B cell (primary cell): ENCODE measurements around the gene MGME1. TPM values are rescaled to one million over a fixed set of nuclear protein-coding genes. Genes with fewer than 3 reads are reported as not detected.

Experiments used
- ATAC-seq: fragments of 200-7000 bp; cut with Tn5 transposase; one replicate; pipeline ENCODE4 v1.10.0; 2021; ENCODE audit warnings: low read depth, mild to moderate bottlenecking, moderate number of reproducible peaks, moderate library complexity
- CTCF ChIA-PET: fragments of 350-600 bp; sonication (Branson Sonifier 250); formaldehyde crosslinking; loops from one replicate; lab custom pipeline; 2021; ENCODE audit warnings: antibody characterized with exemption, inconsistent platforms; lab: Charles Lee
- POLR2A ChIA-PET: fragments of 350-600 bp; sonication (Branson Sonifier 250); formaldehyde crosslinking; loops from one replicate; lab custom pipeline; 2021; ENCODE audit warnings: antibody characterized with exemption; lab: Charles Lee
- DNase-seq: peaks from one replicate; pipeline ENCODE4 v3.0.0; 2013
- H2AFZ ChIP-seq: 2 replicates; pipeline ENCODE4 v1.6.1; 2012; ENCODE audit warnings: mild to moderate bottlenecking, low read depth, low read length; ENCODE audit not compliant: insufficient read depth, poor library complexity, severe bottlenecking
- H3K27ac ChIP-seq, 2 donors: 1 replicate in 1 of 2; 2 replicates in 1 of 2; pipeline ENCODE4 v1.5.1; 2012 to 2013; ENCODE audit warnings: low read length in 2 of 2, mild to moderate bottlenecking in 2 of 2, moderate library complexity in 1 of 2
- H3K27me3 ChIP-seq, 4 experiments: fragments of 200-600 bp in 1 of 4; sonication (generic) in 1 of 4; replicated peaks in 1 of 4; 1 replicate in 2 of 4; 2 replicates in 2 of 4; pipeline versions ENCODE4 v1.6.1 to v1.7.0; 2013 to 2016; ENCODE audit warnings: low read length in 3 of 4, mild to moderate bottlenecking in 2 of 4, mixed read lengths in 1 of 4, moderate library complexity in 1 of 4; ENCODE audit not compliant: insufficient read depth in 4 of 4, control insufficient read depth in 3 of 4; ENCODE audit errors: control extremely low read depth in 1 of 4
- H3K36me3 ChIP-seq, 2 experiments: replicated peaks in 1 of 2; 1 replicate in 1 of 2; 2 replicates in 1 of 2; pipeline versions ENCODE4 v1.6.1 to v1.7.1; 2013; ENCODE audit warnings: low read length in 1 of 2; ENCODE audit not compliant: insufficient read depth in 2 of 2, control insufficient read depth in 1 of 2; ENCODE audit errors: control extremely low read depth in 1 of 2, extremely low read depth in 1 of 2
- H3K4me1 ChIP-seq, 2 donors: fragments of 200-600 bp in 1 of 2; sonication (generic) in 1 of 2; 1 replicate in 1 of 2; 2 replicates in 1 of 2; pipeline versions ENCODE4 v1.5.1 to v1.6.1; 2013 to 2017; ENCODE audit warnings: low read length in 2 of 2; ENCODE audit not compliant: control insufficient read depth in 2 of 2, insufficient read depth in 2 of 2
- H3K4me2 ChIP-seq: replicated peaks from 2 replicates; pipeline ENCODE3; 2012; ENCODE audit warnings: mild to moderate bottlenecking, low read depth, low read length; ENCODE audit not compliant: poor library complexity, severe bottlenecking
- H3K4me3 ChIP-seq, 5 experiments: fragments of 200-600 bp in 1 of 5; sonication (generic) in 1 of 5; 1 replicate in 3 of 5; 2 replicates in 2 of 5; pipeline versions ENCODE4 v1.5.1 to v1.7.0; 2011 to 2016; ENCODE audit warnings: low read length in 4 of 5, mild to moderate bottlenecking in 4 of 5, low read depth in 2 of 5, control low read depth in 1 of 5, moderate library complexity in 1 of 5; ENCODE audit not compliant: insufficient read depth in 1 of 5; ENCODE audit errors: control extremely low read depth in 1 of 5, extremely low read depth in 1 of 5
- H3K79me2 ChIP-seq: fragments of 200-600 bp; sonication (generic); one replicate; pipeline ENCODE4 v1.6.0; 2016; ENCODE audit warnings: low read length; ENCODE audit not compliant: control insufficient read depth, insufficient read depth
- H3K9ac ChIP-seq: fragments of 200-600 bp; sonication (generic); 2 replicates; pipeline ENCODE4 v1.6.1; 2017; ENCODE audit warnings: mild to moderate bottlenecking, low read length, moderate library complexity
- H3K9me3 ChIP-seq, 3 donors: one replicate each; pipeline versions ENCODE4 v1.6.1 to v1.7.1; 2013; ENCODE audit warnings: low read length in 2 of 3; ENCODE audit not compliant: control insufficient read depth in 2 of 3, insufficient read depth in 1 of 3; ENCODE audit errors: control extremely low read depth in 1 of 3
- H4K20me1 ChIP-seq: 2 replicates; pipeline ENCODE4 v1.6.0; 2012; ENCODE audit warnings: mild to moderate bottlenecking, low read length; ENCODE audit not compliant: insufficient read depth, control insufficient read depth, poor library complexity, severe bottlenecking
- H3K27ac Mint-ChIP-seq: one replicate; pipeline ENCODE4 v1.8.0; 2021; ENCODE audit warnings: mixed read lengths
- H3K27me3 Mint-ChIP-seq: one replicate; pipeline ENCODE4 v1.8.0; 2021; ENCODE audit warnings: mixed read lengths
- H3K4me1 Mint-ChIP-seq: one replicate; pipeline ENCODE4 v1.8.0; 2021; ENCODE audit warnings: mixed read lengths
- H3K4me3 Mint-ChIP-seq: one replicate; pipeline ENCODE4 v1.8.0; 2021; ENCODE audit warnings: mixed read lengths
- H3K9me3 Mint-ChIP-seq: one replicate; pipeline ENCODE4 v1.8.0; 2022; ENCODE audit warnings: mixed read lengths; ENCODE audit not compliant: insufficient read depth
- CTCF ChIP-seq: fragments of 200-600 bp; IDR thresholded peaks from one replicate; pipeline ENCODE4 v1.8.0; 2022; ENCODE audit warnings: antibody characterized with exemption, mild to moderate bottlenecking
- EZH2 ChIP-seq: IDR thresholded peaks from 2 replicates; pipeline ENCODE4 v1.6.1; 2012; ENCODE audit warnings: borderline replicate concordance, low read depth, mild to moderate bottlenecking, moderate library complexity, low read length; ENCODE audit not compliant: insufficient read depth, poor library complexity, severe bottlenecking
- WGBS: methylation state at CpG from one replicate; pipeline ENCODE4 v1.1.5; 2013; ENCODE audit warnings: missing lambda C conversion rate; ENCODE audit not compliant: insufficient coverage; 5-methylcytosine and 5-hydroxymethylcytosine counted together
- intact Hi-C: fragments of 100-400 bp; cut with micrococcal nuclease; formaldehyde crosslinking; loops from one replicate; pipeline ENCODE4 v1.10.0; 2022
- polyA plus RNA-seq: library from polyadenylated mRNA; depleted of rRNA; stranded (reverse); fragments of >200 nt; gene quantifications from 2 replicates; pipeline ENCODE4 v1.2.3, GENCODE V29; 2012
- total RNA-seq, 2 donors: library from RNA; stranded (reverse); fragments of 120-200 nt in 1 of 2; gene quantifications; 1 replicate in 1 of 2; 2 replicates in 1 of 2; pipeline versions ENCODE4 v1.2.3 to v1.2.4, GENCODE V29; 2013 to 2022

The MGME1 gene
- total and polyA plus RNA-seq, 2 donors (not counting 1 experiment from before 2014, with no cell fraction given), result 29.8 to 33.2 TPM

GRCh38 chr20:17919149-17919548 is 49.7 kb upstream of the MGME1 start:
- no peak overlapping the region for H3K4me3 ChIP-seq

DNA sequence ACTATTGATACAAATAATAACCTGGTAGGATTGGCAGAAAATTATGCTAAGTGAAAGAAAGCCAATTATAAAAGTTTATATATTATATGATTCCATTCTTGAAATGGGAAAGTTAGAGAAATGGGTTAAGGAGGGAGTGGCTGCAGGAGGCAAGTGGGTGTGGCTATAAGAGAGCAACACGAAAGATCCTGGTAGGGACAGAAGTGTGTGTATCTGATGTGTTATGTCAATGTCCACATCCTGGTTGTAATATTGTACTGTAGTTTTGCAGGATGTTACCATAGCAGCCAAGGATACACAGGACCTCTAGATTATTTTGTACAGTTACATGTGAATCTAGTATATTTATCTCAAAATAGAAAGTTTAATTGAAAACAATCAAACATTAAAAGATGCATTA is 47.0 kb upstream of the MGME1 start:
- Histone ChIP-seq H3K4me3 (no peak overlapping the region), H3K9ac (no peak overlapping the region), H3K27me3 (no peaks in the 10 kb centered on the region), H3K4me2 (no peak overlapping the region), H3K27ac (no peak overlapping the region), H3K9me3 (no peaks in the 10 kb centered on the region), H3K79me2 (no peaks in the 10 kb centered on the region), H3K36me3 (no peaks in the 10 kb centered on the region), H3K4me1 (no peaks in the 10 kb centered on the region), H4K20me1 (no peaks in the 10 kb centered on the region), H2AFZ (no peak overlapping the region)
- ChIA-PET POLR2A (no interaction called here), CTCF (interaction anchor here (1.1 kb wide), 1 partner anchor 17 kb away, joined by 3 read pairs; no protein-coding TSS in a partner anchor)
- H3K9me3 Mint-ChIP-seq, result no peaks in the 10 kb centered on the region
- no peak overlapping the region for H3K27ac Mint-ChIP-seq
- H3K4me3 Mint-ChIP-seq, result no peak overlapping the region
- ATAC-seq (no peak), DNase-seq (no peak)
- intact Hi-C loops, result no loop called here
- no peak for TF ChIP-seq CTCF
- no peak for TF ChIP-seq EZH2
- WGBS, result 50% methylated on average over 1 of the region's 1 CpG
- H3K4me1 Mint-ChIP-seq, result no peaks in the 10 kb centered on the region
- peaks cover 34% of the 10 kb centered on the region for H3K27me3 Mint-ChIP-seq

More at GRCh38 chr20:17919149-17919548, 49.7 kb upstream of the MGME1 start:
- H3K79me2 ChIP-seq, result no peaks in the 10 kb centered on the region
- ChIA-PET CTCF (interaction anchor here (0.6 kb wide), 1 partner anchor 12 kb away, joined by 3 read pairs; no protein-coding TSS in a partner anchor), POLR2A (interaction anchor here (0.7 kb wide), 1 partner anchor 367 kb away, joined by 4 read pairs; no protein-coding TSS in a partner anchor)
- no peak overlapping the region for H3K4me2 ChIP-seq
- H3K4me1 ChIP-seq, result no peaks in the 10 kb centered on the region
- Mint-ChIP-seq H3K4me3 (no peak overlapping the region), H3K4me1 (no peaks in the 10 kb centered on the region), H3K27ac (no peak overlapping the region), H3K27me3 (peaks cover 27% of the 10 kb centered on the region), H3K9me3 (no peaks in the 10 kb centered on the region)
- no peak for DNase-seq
- no peaks in the 10 kb centered on the region for H4K20me1 ChIP-seq
- no peak for ATAC-seq
- H3K27ac ChIP-seq, result no peak overlapping the region
- no peak overlapping the region for H3K9ac ChIP-seq
- 97% methylated on average over 7 of the region's 8 CpGs for WGBS
- no peaks in the 10 kb centered on the region for H3K27me3 ChIP-seq
- no peak overlapping the region for H2AFZ ChIP-seq
- H3K36me3 ChIP-seq, result no peaks in the 10 kb centered on the region
- H3K9me3 ChIP-seq, result no peaks in the 10 kb centered on the region
- TF ChIP-seq EZH2 (no peak), CTCF (no peak)
- intact Hi-C loops, result no loop called here
